H1 (cell line): ENCODE measurements around the gene NCAPD3. TPM values are rescaled to one million over a fixed set of nuclear protein-coding genes. Genes with fewer than 3 reads are reported as not detected.

Experiments
- CTCF ChIA-PET: fragments of 300-600 bp; sonication (Branson Sonifier 250); formaldehyde crosslinking; loops from one replicate; lab custom pipeline; 2021; ENCODE audit not compliant: partially characterized antibody; lab: Charles Lee
- POLR2A ChIA-PET: fragments of 300-600 bp; sonication (Branson Sonifier 250); formaldehyde crosslinking; loops from one replicate; lab custom pipeline; 2021; ENCODE audit warnings: inconsistent platforms; ENCODE audit not compliant: partially characterized antibody; lab: Charles Lee
- DNase-seq, 2 experiments: peaks; one replicate each; pipeline versions ENCODE4 v3.0.0 to v3.0.0-alpha.2; 2010 to 2022; ENCODE audit warnings: low spot score in 2 of 2, low read depth in 1 of 2, mixed read lengths in 1 of 2
- FAIRE-seq: peaks from 2 replicates; lab custom pipeline; 2011; peaks lifted over from hg19 to GRCh38; lab: Jason Lieb, UNC
- H2AFZ ChIP-seq: 2 replicates; pipeline ENCODE4 v1.8.1; 2012; ENCODE audit warnings: low read length, inconsistent platforms
- H2AK5ac ChIP-seq: 2 replicates; pipeline ENCODE4 v1.6.1; 2013; ENCODE audit warnings: low read depth, low read length
- H2BK120ac ChIP-seq: replicated peaks from 2 replicates; pipeline ENCODE3; 2013; ENCODE audit warnings: low read depth, low read length, inconsistent platforms
- H2BK12ac ChIP-seq: 2 replicates; pipeline ENCODE4 v1.6.1; 2013; ENCODE audit warnings: low read depth, low read length
- H2BK15ac ChIP-seq: 2 replicates; pipeline ENCODE4 v1.6.1; 2013; ENCODE audit warnings: low read length
- H2BK20ac ChIP-seq: 2 replicates; pipeline ENCODE4 v1.6.1; 2013; ENCODE audit warnings: low read length
- H2BK5ac ChIP-seq: 2 replicates; pipeline ENCODE4 v1.6.1; 2013; ENCODE audit warnings: low read depth, low read length
- H3K14ac ChIP-seq: 2 replicates; pipeline ENCODE4 v1.6.1; 2013; ENCODE audit warnings: inconsistent platforms; ENCODE audit not compliant: insufficient read length
- H3K18ac ChIP-seq: 2 replicates; pipeline ENCODE4 v1.6.1; 2013; ENCODE audit warnings: low read length; ENCODE audit errors: extremely low read depth
- H3K23ac ChIP-seq: 2 replicates; pipeline ENCODE4 v1.6.1; 2013; ENCODE audit warnings: inconsistent platforms; ENCODE audit not compliant: insufficient read length
- H3K23me2 ChIP-seq: 2 replicates; pipeline ENCODE4 v1.6.1; 2013; ENCODE audit warnings: low read depth, low read length
- H3K27ac ChIP-seq: 2 replicates; pipeline ENCODE4 v1.6.1; 2011; ENCODE audit warnings: low read depth, low read length, inconsistent platforms
- H3K27me3 ChIP-seq, 4 experiments: replicated peaks in 1 of 4; 1 replicate in 1 of 4; 2 replicates in 3 of 4; pipeline versions ENCODE4 v1.6.1 to v1.8.1; 2011 to 2013; ENCODE audit warnings: low read length in 3 of 4, mild to moderate bottlenecking in 3 of 4, inconsistent platforms in 2 of 4, mixed read lengths in 2 of 4, moderate library complexity in 1 of 4; ENCODE audit not compliant: control insufficient read depth in 3 of 4, insufficient read depth in 3 of 4; ENCODE audit errors: extremely low read depth in 1 of 4
- H3K36me3 ChIP-seq, 4 experiments: 2 replicates each; pipeline versions ENCODE4 v1.6.1 to v1.8.1; 2011 to 2013; ENCODE audit warnings: mild to moderate bottlenecking in 4 of 4, low read length in 3 of 4, moderate library complexity in 2 of 4, control low read depth in 1 of 4, inconsistent platforms in 1 of 4; ENCODE audit not compliant: insufficient read depth in 4 of 4, control insufficient read depth in 2 of 4
- H3K4ac ChIP-seq: replicated peaks from 2 replicates; pipeline ENCODE3; 2013; ENCODE audit warnings: low read length, low read depth, mixed read lengths, inconsistent platforms; ENCODE audit not compliant: insufficient read length
- H3K4me1 ChIP-seq, 4 experiments: replicated peaks in 1 of 4; 1 replicate in 1 of 4; 2 replicates in 3 of 4; pipeline versions ENCODE4 v1.6.1 to v1.8.1; 2011 to 2013; ENCODE audit warnings: low read length in 3 of 4, inconsistent platforms in 2 of 4, mixed read lengths in 1 of 4; ENCODE audit not compliant: insufficient read depth in 4 of 4, control insufficient read depth in 3 of 4
- H3K4me2 ChIP-seq, 2 experiments: 2 replicates each; pipeline versions ENCODE4 v1.6.1 to v1.8.1; 2011 to 2013; ENCODE audit warnings: low read depth in 2 of 2, low read length in 2 of 2, control low read depth in 1 of 2, inconsistent platforms in 1 of 2, mild to moderate bottlenecking in 1 of 2; ENCODE audit not compliant: insufficient read depth in 1 of 2
- H3K4me3 ChIP-seq, 4 experiments: fragments of 200-600, 300-600 bp in 1 of 4; sonication (generic), shearing (Covaris generic), sonication (Bioruptor Twin) in 1 of 4; 2 replicates each; pipeline versions ENCODE4 v1.5.1 to v1.8.1; 2011 to 2016; ENCODE audit warnings: low read length in 4 of 4, low read depth in 3 of 4, control low read depth in 2 of 4, inconsistent platforms in 2 of 4, mild to moderate bottlenecking in 2 of 4, mixed read lengths in 1 of 4, moderate library complexity in 1 of 4; ENCODE audit not compliant: insufficient read depth in 2 of 4; ENCODE audit errors: extremely low read depth in 1 of 4
- H3K56ac ChIP-seq: replicated peaks from 2 replicates; pipeline ENCODE3; 2013; ENCODE audit warnings: low read depth, mild to moderate bottlenecking, mixed read lengths, low read length, inconsistent platforms; ENCODE audit not compliant: insufficient read length
- H3K79me1 ChIP-seq: 2 replicates; pipeline ENCODE4 v1.6.1; 2013; ENCODE audit warnings: low read depth, low read length, control low read depth
- H3K79me2 ChIP-seq, 2 experiments: 2 replicates each; pipeline versions ENCODE4 v1.6.1 to v1.8.1; 2012 to 2013; ENCODE audit warnings: low read length in 2 of 2, mild to moderate bottlenecking in 2 of 2, inconsistent platforms in 1 of 2; ENCODE audit not compliant: insufficient read depth in 2 of 2, control insufficient read depth in 1 of 2
- H3K9ac ChIP-seq, 4 experiments: replicated peaks in 1 of 4; 1 replicate in 1 of 4; 2 replicates in 3 of 4; pipeline versions ENCODE4 v1.6.1 to v1.8.1; 2011 to 2013; ENCODE audit warnings: low read depth in 3 of 4, low read length in 3 of 4, control low read depth in 2 of 4, mild to moderate bottlenecking in 2 of 4, moderate library complexity in 2 of 4, inconsistent platforms in 1 of 4; ENCODE audit errors: extremely low read depth in 1 of 4
- H3K9me3 ChIP-seq, 2 experiments: 2 replicates each; pipeline versions ENCODE4 v1.6.1 to v1.8.1; 2012 to 2013; ENCODE audit warnings: mild to moderate bottlenecking in 2 of 2, moderate library complexity in 2 of 2, control low read depth in 1 of 2, inconsistent platforms in 1 of 2, low read depth in 1 of 2, low read length in 1 of 2, mixed read lengths in 1 of 2; ENCODE audit not compliant: insufficient read depth in 2 of 2
- H4K20me1 ChIP-seq, 2 experiments: replicated peaks in 1 of 2; 2 replicates each; pipeline versions ENCODE3 to v1.8.1; 2011 to 2013; ENCODE audit warnings: inconsistent platforms in 2 of 2, low read length in 2 of 2, mild to moderate bottlenecking in 1 of 2; ENCODE audit not compliant: insufficient read depth in 2 of 2, control insufficient read depth in 1 of 2
- H4K5ac ChIP-seq: 2 replicates; pipeline ENCODE4 v1.6.1; 2013; ENCODE audit warnings: low read length, low read depth, mixed read lengths, inconsistent platforms; ENCODE audit not compliant: insufficient read length
- H4K8ac ChIP-seq: 2 replicates; pipeline ENCODE4 v1.8.0; 2013; ENCODE audit warnings: mild to moderate bottlenecking, moderate library complexity, low read length, inconsistent platforms; ENCODE audit not compliant: insufficient read depth; ENCODE audit errors: extremely low read depth
- H4K91ac ChIP-seq: replicated peaks from 2 replicates; pipeline ENCODE3; 2013; ENCODE audit warnings: low read length, mixed read lengths, inconsistent platforms; ENCODE audit not compliant: insufficient read length
- BACH1 ChIP-seq: IDR thresholded peaks from 2 replicates; pipeline ENCODE4 v1.6.1; 2012; ENCODE audit warnings: low read length, improper control_type of control experiment
- CEBPB ChIP-seq: IDR thresholded peaks from 2 replicates; pipeline ENCODE4 v1.6.1; 2012; ENCODE audit warnings: low read depth, low read length
- HDAC2 ChIP-seq, 2 experiments: fragments of 300-600 bp in 1 of 2; sonication (generic) in 1 of 2; IDR thresholded peaks; 2 replicates each; pipeline ENCODE4 v1.6.1; 2011 to 2012; ENCODE audit warnings: low read depth in 2 of 2, low read length in 2 of 2, mild to moderate bottlenecking in 2 of 2, moderate library complexity in 2 of 2, borderline replicate concordance in 1 of 2, inconsistent platforms in 1 of 2
- WGBS, 2 experiments: shearing (Covaris generic) in 1 of 2; methylation state at CpG; one replicate each; pipeline versions ENCODE4 v1.1.6 to v1.1.7; 2013 to 2015; ENCODE audit warnings: low lambda C conversion rate in 2 of 2, mixed read lengths in 2 of 2, inconsistent platforms in 1 of 2, low coverage in 1 of 2, missing lambda C conversion rate in 1 of 2; ENCODE audit not compliant: insufficient replicate concordance in 2 of 2, insufficient coverage in 1 of 2, insufficient read length in 1 of 2; ENCODE audit errors: extremely low coverage in 1 of 2, missing lambda C conversion rate in 1 of 2; 5-methylcytosine and 5-hydroxymethylcytosine counted together
- polyA plus RNA-seq, 7 experiments: library from polyadenylated mRNA; depleted of rRNA in 3 of 7; stranded (reverse) in 5 of 7; unstranded in 2 of 7; fragments of >200 nt in 5 of 7; fragments of 200-250 nt in 2 of 7; gene quantifications; 1 replicate in 5 of 7; 2 replicates in 1 of 7; 4 replicates in 1 of 7; pipeline versions ENCODE4 v1.2.1 to v1.2.3, GENCODE V29; 2011 to 2013; ENCODE audit warnings: missing spikeins in 2 of 7, mixed read lengths in 2 of 7
- total RNA-seq: library from RNA; stranded (reverse); fragmentation: NEBNext Ultra II Directional; extraction: Animal tissue kit (Norgen Biotek cat#: 25700); gene quantifications from 2 replicates; pipeline ENCODE4 v1.2.1, GENCODE V29; 2021

The NCAPD3 gene
- total and polyA plus RNA-seq, 2 of the 8 experiments (the other 6 are each of a cell fraction or from before 2014, with no cell fraction given): 26.5 to 55.2 TPM

- Histone ChIP-seq H4K91ac (no peak overlapping the region), H2BK5ac (no peak overlapping the region), H3K23me2 (no peaks in the 10 kb centered on the region), H3K9ac (no peak overlapping the region), H3K14ac (no peak overlapping the region), H3K23ac (no peak overlapping the region), H3K36me3 (no peaks in the 10 kb centered on the region; a peak in 2 of 8 replicates), H4K5ac (no peak overlapping the region), H2AFZ (no peak overlapping the region), H3K18ac (no peak overlapping the region), H4K8ac (no peak overlapping the region), H3K4me1 (no peaks in the 10 kb centered on the region), H3K79me1 (no peaks in the 10 kb centered on the region; the same call in 1 of the 2 replicates), H3K4ac (no peak overlapping the region), H2AK5ac (no peak overlapping the region), H2BK12ac (no peak overlapping the region), H2BK120ac (no peak overlapping the region), H3K56ac (no peak overlapping the region), H3K79me2 (no peaks in the 10 kb centered on the region), H4K20me1 (no peaks in the 10 kb centered on the region), H3K27ac (no peak overlapping the region), H3K27me3 (no peaks in the 10 kb centered on the region), H2BK15ac (no peak overlapping the region), H2BK20ac (no peak overlapping the region), H3K4me2 (no peak overlapping the region), H3K9me3 (no peaks in the 10 kb centered on the region), H3K4me3 (no peak overlapping the region)
- CTCF ChIA-PET: no interaction called here
- TF ChIP-seq HDAC2 (IDR thresholded peaks at IDR 0.05; ENCODE audit: borderline replicate concordance in 1 of 2, low read depth in 2 of 2, low read length in 2 of 2) (no peak), BACH1 (no peak), CEBPB (no peak)
- DNase-seq (no peak), FAIRE-seq (no peak)
- 95% methylated on average over 7 of the region's 7 CpGs; no CpG with 5 or more reads in 1 of the 2 experiments for WGBS, 2 experiments
- POLR2A ChIA-PET: no interaction called here
Measured at GRCh38 chr11:134236834-134237556, 13.2 kb upstream of the NCAPD3 start.
